NCI-H345 treated with DMSO at 0.1 percent for 48 hours (cell line): ENCODE data around the gene TIMMDC1.

Experiments used
- DNase-seq: peaks from one replicate; lab custom pipeline; 2025; ENCODE audit not compliant: unreplicated experiment; lab: John Stamatoyannopoulos, UW

The TIMMDC1 gene

GRCh38 chr3:119498186-119499011 lies at the start of gene TIMMDC1:
Gene TIMMDC1 (plus strand): TSS chr3:119498547. CDS start chr3:119498734, 187 bp downstream.
- peak; percentile 78 for DNase-seq

- DNase-seq: no peak
These were observed 44.5 kb upstream of the TIMMDC1 start for GRCh38 chr3:119453822-119454221.

GRCh38 chr3:119456469-119456868 lies 41.9 kb upstream of the TIMMDC1 start:
- DNase-seq: no peak

GRCh38 chr3:119457246-119457645 lies 41.1 kb upstream of the TIMMDC1 start:
- DNase-seq: no peak

- DNase-seq: peak; percentile 90
These were observed 34.9 kb upstream of the TIMMDC1 start, which contains the start of gene TMEM39A for GRCh38 chr3:119463171-119464169. Gene TMEM39A (minus strand): TSS chr3:119463615. CDS start chr3:119462074, 1,541 bp downstream.

- no peak for DNase-seq
These were observed 30.3 kb upstream of the TIMMDC1 start for GRCh38 chr3:119468041-119468440.

GRCh38 chr3:119469418-119470189 lies 28.7 kb upstream of the TIMMDC1 start:
- DNase-seq: no peak

GRCh38 chr3:119470866-119471265 lies 27.5 kb upstream of the TIMMDC1 start:
- DNase-seq: no peak

- no peak for DNase-seq
These were observed 17.3 kb upstream of the TIMMDC1 start for GRCh38 chr3:119481079-119481478.

GRCh38 chr3:119483101-119483500 lies 15.2 kb upstream of the TIMMDC1 start:
- DNase-seq: no peak

- DNase-seq: no peak
These were observed 12.8 kb upstream of the TIMMDC1 start for GRCh38 chr3:119485563-119485962.

GRCh38 chr3:119490153-119490552 lies 8.2 kb upstream of the TIMMDC1 start:
- no peak for DNase-seq

- DNase-seq: no peak
These were observed 6.2 kb upstream of the TIMMDC1 start for GRCh38 chr3:119492128-119492527.

GRCh38 chr3:119492810-119493209 lies 5.5 kb upstream of the TIMMDC1 start:
- DNase-seq: no peak

- no peak for DNase-seq
These were observed 3.8 kb upstream of the TIMMDC1 start for GRCh38 chr3:119494597-119494996.

- DNase-seq: no peak
These were observed 544 bp upstream of the TIMMDC1 start for GRCh38 chr3:119497820-119498185.

- DNase-seq: no peak
These were observed 1.9 kb downstream of the TIMMDC1 start for GRCh38 chr3:119500265-119500664.

- DNase-seq: no peak
These were observed 2.6 kb downstream of the TIMMDC1 start for GRCh38 chr3:119500901-119501300.

GRCh38 chr3:119506631-119507030 lies 8.3 kb downstream of the TIMMDC1 start:
- DNase-seq: no peak

- no peak for DNase-seq
These were observed 9.1 kb downstream of the TIMMDC1 start for GRCh38 chr3:119507404-119507803.
